Central memory CD4-positive, alpha-beta T cell (primary cell): ENCODE data around the gene PRKCB.
"Not testable (repeated sequence)": the region's sequence is repeated elsewhere in the genome, so short reads cannot be mapped to it uniquely, and the experiment has no call there.

Experiments used
- DNase-seq: peaks from one replicate; pipeline ENCODE4 v3.0.0; 2022

Gene PRKCB

GRCh38 chr16:24108090-24108489, 272.3 kb downstream of the PRKCB start:
- DNase-seq: not testable (repeated sequence)

DNA sequence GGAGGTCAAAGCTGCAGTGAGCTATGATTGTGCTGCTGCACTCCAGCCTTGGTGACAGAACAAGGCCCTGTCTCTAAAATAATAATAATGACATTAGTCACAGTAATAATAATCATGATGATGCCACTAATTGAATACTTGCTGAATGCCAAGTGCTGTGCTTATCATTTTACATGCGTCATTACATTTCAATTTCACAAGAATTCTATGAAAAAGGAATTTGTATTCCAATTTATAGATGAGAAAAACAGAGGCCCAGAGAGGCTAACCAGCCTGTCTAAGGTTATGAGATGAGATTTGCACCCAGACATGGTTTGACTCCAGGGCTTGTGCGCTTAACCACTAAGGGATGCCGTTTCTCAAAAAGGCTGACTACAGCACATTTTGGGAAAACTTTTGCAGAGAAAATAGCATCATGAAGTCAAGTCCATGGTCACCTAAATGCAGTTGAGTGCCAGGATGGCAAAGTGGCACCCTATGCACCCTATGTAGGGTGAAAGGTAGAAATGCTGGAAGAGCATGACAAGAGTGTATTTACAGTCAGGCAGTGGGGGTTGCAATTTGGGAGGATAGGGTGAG, 276.0 kb downstream of the PRKCB start:
- no peak for DNase-seq

DNA sequence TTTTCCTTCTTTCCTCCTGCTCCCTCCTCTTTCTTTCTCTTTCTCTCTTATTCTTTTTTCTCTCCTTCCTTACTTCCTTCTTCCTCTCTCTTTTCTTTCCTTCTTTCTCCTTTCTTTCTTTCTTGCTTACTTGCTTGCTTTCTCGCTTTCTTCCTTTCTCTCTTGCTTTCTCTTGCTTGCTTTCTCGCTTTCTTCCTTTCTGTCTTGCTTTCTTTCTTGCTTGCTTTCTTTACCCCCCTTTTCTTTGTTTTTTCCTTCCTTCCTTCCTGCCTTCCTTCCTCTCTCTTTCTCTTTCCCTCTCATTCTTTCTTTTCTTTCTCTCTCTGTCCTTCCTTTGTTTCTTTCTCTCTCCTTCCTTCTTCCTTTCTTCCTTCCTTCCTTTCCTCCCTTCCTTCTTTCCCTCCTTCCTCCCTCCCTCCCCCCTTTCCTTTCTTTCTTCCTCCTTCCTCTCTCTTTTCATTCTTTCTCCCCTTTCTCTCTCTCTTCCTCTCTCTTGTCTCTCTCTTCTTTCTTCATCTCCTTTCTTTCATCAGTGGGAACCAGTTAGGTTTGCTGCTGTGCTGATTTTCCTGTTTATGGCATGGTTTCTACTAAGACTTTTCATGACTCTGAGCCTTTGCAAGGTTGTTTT, 277.4 kb downstream of the PRKCB start:
- DNase-seq: no peak

- no peak for DNase-seq
These were observed 279.1 kb downstream of the PRKCB start for GRCh38 chr16:24114876-24115275.

GRCh38 chr16:24116046-24116776, 280.4 kb downstream of the PRKCB start:
- no peak for DNase-seq

- no peak for DNase-seq
These were observed 281.2 kb downstream of the PRKCB start for GRCh38 chr16:24116989-24117388.

- no peak for DNase-seq
These were observed 281.9 kb downstream of the PRKCB start for GRCh38 chr16:24117680-24118079.

GRCh38 chr16:24118126-24118821, 282.5 kb downstream of the PRKCB start:
- no peak for DNase-seq

DNA sequence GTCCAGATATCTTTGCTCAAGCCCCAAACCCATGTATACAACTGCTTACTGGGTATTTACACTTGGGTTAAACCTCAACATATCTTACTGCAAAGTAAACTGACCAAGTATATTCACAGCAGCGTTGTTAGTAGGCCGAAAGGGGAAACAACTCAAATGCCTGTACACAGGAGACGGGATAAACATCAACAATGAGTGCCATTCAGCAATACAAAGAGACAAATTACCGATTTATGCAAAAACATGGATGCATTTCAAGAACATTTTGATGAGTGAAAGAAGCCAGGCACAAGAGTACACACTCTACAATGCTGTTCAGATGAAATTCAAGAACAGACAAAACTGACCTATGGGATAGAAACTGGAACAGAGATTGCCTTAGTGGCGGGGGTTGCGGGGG, 284.0 kb downstream of the PRKCB start:
- no peak for DNase-seq

GRCh38 chr16:24123275-24123674, 287.5 kb downstream of the PRKCB start:
- DNase-seq: no peak

- DNase-seq: no peak
These were observed 288.5 kb downstream of the PRKCB start for GRCh38 chr16:24124291-24124690.

- DNase-seq: no peak
These were observed 289.4 kb downstream of the PRKCB start for GRCh38 chr16:24125214-24125613.

DNA sequence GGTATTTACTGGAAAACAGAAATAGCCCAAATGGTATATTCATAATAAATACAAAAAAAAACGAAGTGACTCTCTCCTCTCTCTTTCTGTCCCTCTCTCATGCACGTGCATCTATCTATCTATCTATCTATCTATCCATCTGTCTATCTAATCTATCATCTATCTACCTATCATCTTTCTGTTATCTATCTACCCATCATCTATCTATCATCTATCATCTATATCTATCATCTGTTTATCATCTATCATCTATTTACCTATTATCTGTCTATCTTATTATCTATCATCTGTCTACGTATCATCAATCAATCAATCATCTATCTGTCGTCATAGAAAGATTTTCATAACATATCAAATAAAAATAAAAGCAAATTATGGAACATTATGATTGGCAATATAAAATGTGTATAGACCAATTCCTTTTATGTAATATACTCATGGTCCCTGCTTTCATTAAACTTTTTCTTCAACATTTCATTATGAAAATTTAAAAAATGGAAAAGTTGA, 293.7 kb downstream of the PRKCB start:
- DNase-seq: no peak

- DNase-seq: no peak
These were observed 294.8 kb downstream of the PRKCB start for GRCh38 chr16:24130494-24131085.

DNA sequence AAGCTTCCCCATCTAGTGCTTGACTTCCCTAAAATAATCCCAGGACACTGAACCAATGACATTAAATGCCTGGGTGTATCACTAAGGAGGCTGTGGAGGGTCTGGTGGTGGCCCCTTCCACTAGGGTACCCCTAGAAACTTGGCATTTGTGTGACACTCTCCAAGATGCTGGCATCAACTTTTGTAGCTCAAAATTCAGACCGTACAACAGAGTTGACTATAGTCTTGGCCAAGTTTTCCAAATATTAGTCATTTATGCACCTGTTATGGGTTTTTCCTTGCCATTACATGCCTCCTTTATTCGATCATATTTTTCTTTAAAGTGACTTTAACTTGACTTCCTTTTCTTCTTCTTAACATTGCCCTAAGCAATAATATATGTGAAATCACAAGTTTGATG, 295.5 kb downstream of the PRKCB start:
- DNase-seq: no peak

GRCh38 chr16:24132048-24132796, 296.4 kb downstream of the PRKCB start:
- no peak for DNase-seq

DNA sequence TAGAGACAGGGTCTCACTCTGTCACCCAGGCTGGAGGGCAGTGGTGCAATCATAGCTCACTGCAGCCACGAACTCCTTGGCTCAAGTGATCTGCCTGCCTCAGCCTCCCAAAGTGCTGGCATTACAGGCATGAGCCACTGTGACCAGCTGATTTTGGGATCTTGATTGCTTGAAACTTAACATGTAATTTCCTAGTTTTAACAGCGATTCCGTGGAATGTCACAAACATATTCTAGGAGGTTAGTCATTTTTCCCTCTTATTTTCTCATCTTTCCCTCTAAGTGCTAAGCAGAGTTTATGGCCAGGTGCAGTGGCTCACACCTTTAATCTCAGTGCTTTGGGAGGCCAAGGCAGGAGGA, 297.0 kb downstream of the PRKCB start:
- DNase-seq: no peak

GRCh38 chr16:24135624-24136565, 300.1 kb downstream of the PRKCB start:
- DNase-seq: no peak

DNA sequence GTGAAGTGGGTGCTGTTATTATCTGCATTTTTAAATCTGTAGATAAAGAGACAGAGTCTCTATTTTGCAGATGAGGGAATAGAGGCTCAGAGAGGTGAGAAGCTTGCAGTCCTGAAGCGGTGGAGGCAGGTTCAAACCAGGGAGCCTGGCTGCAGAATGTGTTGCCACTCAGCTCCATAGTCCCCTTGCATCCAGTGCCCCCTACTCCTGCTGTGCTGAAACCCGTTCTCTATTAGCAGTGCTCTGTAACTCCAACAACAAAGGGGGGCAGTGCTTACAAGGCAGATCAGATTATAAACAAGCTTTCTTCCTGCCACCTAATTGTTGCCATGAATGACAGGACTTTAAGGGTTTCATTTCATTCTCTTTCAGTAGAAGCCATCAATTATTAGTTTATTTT, 302.2 kb downstream of the PRKCB start:
- no peak for DNase-seq

GRCh38 chr16:24138575-24138974, 302.8 kb downstream of the PRKCB start:
- DNase-seq: no peak

- no peak for DNase-seq
These were observed 303.5 kb downstream of the PRKCB start for GRCh38 chr16:24139282-24139681.
